Peyer's patch (tissue), 4 donors: ENCODE results near the gene RPTOR. TPM values are rescaled to one million over a fixed set of nuclear protein-coding genes. Genes with fewer than 3 reads are reported as not detected.

Experiments
- DNase-seq, 3 donors: peaks; one replicate each; pipeline ENCODE4 v3.0.0-alpha.2; 2017 to 2019
- H3K27ac ChIP-seq, 4 donors: fragments of 200-600 bp; sonication (generic); one replicate each; pipeline ENCODE4 v1.5.1; 2016 to 2019
- H3K27me3 ChIP-seq, 2 donors: fragments of 200-600 bp; sonication (generic); one replicate each; pipeline ENCODE4 v1.5.1; 2019
- H3K36me3 ChIP-seq, 3 donors: fragments of 200-600 bp; sonication (generic); one replicate each; pipeline ENCODE4 v1.5.1; 2016 to 2019
- H3K4me1 ChIP-seq, 4 donors: fragments of 200-600 bp; sonication (generic); one replicate each; pipeline ENCODE4 v1.5.1; 2016 to 2019
- H3K4me3 ChIP-seq, 4 donors: fragments of 200-600 bp; sonication (generic); 1 replicate in 3 of 4; 2 replicates in 1 of 4; pipeline ENCODE4 v1.5.1; 2016 to 2019; ENCODE audit warnings: mild to moderate bottlenecking in 1 of 4
- H3K9me3 ChIP-seq, 4 donors: fragments of 200-600 bp; sonication (generic); one replicate each; pipeline ENCODE4 v1.5.1; 2016 to 2019; ENCODE audit warnings: mild to moderate bottlenecking in 1 of 4
- CTCF ChIP-seq, 6 experiments: fragments of 450-650 bp in 4 of 6; fragments of 200-600 bp in 2 of 6; sonication (generic) in 1 of 6; IDR thresholded peaks; one replicate each; pipeline ENCODE4 v1.5.1; 2017 to 2019; ENCODE audit warnings: antibody characterized with exemption in 6 of 6, mild to moderate bottlenecking in 3 of 6, moderate library complexity in 1 of 6
- POLR2A ChIP-seq, 2 donors: fragments of 450-650 bp; IDR thresholded peaks; one replicate each; pipeline ENCODE4 v1.5.1; 2017; ENCODE audit warnings: antibody characterized with exemption in 2 of 2, mild to moderate bottlenecking in 2 of 2, moderate library complexity in 2 of 2
- total RNA-seq, 4 donors: library from RNA; depleted of rRNA; stranded (reverse); fragments of >200 nt; gene quantifications; one replicate each; pipeline ENCODE4 v1.1.0, GENCODE V29; 2016

Gene RPTOR
- total RNA-seq, 4 donors from 2014 or later = 42.4 to 73.6 (median 64.2) TPM

GRCh38 chr17:80868022-80868609, 323.5 kb downstream of the RPTOR start:
- no peak for DNase-seq
- no peaks in the 10 kb centered on the region for H3K4me1 ChIP-seq
- H3K27ac ChIP-seq = no peak overlapping the region
- peaks cover 0 to 2% (median 0%) of the 10 kb centered on the region in 3 donors for H3K36me3 ChIP-seq
- H3K4me3 ChIP-seq = no peak overlapping the region
- H3K9me3 ChIP-seq = no peaks in the 10 kb centered on the region
- H3K27me3 ChIP-seq = no peaks in the 10 kb centered on the region
- no peak for TF ChIP-seq CTCF (IDR thresholded peaks at IDR 0.05)
- TF ChIP-seq POLR2A (IDR thresholded peaks at IDR 0.05) = no peak

- no peak for DNase-seq
- no peak for TF ChIP-seq CTCF (IDR thresholded peaks at IDR 0.05)
- TF ChIP-seq POLR2A (IDR thresholded peaks at IDR 0.05) = no peak
- Histone ChIP-seq H3K27me3 (no peaks in the 10 kb centered on the region), H3K36me3 (no peaks in the 10 kb centered on the region), H3K9me3 (no peaks in the 10 kb centered on the region), H3K4me1 (no peaks in the 10 kb centered on the region), H3K4me3 (no peak overlapping the region), H3K27ac (no peak overlapping the region)
These were observed 325.0 kb downstream of the RPTOR start for GRCh38 chr17:80869481-80870145.

DNA sequence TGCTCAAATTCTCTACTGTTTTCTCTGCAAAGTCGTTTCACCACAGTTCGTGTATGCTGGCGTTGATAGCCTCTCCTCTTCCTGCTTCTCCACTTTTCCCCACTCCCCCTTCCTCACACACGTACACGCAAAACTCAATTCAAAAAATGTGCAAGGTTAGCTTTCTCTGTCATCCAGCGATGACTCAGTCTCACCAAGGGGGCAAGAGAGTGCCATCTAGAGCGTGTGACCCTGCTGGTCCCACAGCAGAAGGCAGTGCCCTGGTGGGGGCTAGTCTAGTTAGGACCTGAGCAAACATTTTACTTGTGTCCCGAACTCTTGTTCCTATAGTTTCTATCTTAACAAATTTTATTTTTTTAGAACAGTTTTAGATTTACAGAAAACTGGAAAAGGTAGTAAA, 325.8 kb downstream of the RPTOR start:
- DNase-seq = no peak

DNA sequence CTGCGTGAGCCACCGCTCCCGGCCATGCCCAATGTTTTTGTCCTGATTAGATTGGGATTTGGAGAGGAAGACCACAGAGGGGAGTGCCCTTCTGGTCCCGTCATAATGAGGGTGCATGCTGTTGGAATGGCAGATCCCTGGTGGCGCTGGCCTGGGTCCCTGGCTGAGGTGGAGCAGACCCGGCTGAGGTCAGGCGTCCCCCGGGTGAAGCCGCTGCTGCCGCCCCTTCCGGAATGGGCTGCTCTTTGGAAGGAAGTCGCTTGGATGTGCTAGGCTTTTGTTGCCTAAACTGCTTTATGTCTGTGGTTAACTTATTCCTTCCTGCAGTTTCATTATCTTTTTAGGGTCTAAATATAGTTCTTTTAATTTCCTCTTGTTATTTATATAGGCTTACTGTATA, 326.7 kb downstream of the RPTOR start:
- peak in 1 of 3 donors; percentile 38 for DNase-seq
- H3K4me1 ChIP-seq = no peaks in the 10 kb centered on the region
- H3K36me3 ChIP-seq = no peaks in the 10 kb centered on the region
- TF ChIP-seq CTCF (IDR thresholded peaks at IDR 0.05) = no peak
- no peak for TF ChIP-seq POLR2A (IDR thresholded peaks at IDR 0.05)
- H3K27me3 ChIP-seq = no peaks in the 10 kb centered on the region
- no peaks in the 10 kb centered on the region for H3K9me3 ChIP-seq
- no peak overlapping the region for H3K27ac ChIP-seq
- H3K4me3 ChIP-seq = no peak overlapping the region

More for the DNA sequence above, 325.8 kb downstream of the RPTOR start:
- Histone ChIP-seq H3K9me3 (no peaks in the 10 kb centered on the region), H3K27ac (no peak overlapping the region), H3K4me3 (no peak overlapping the region), H3K36me3 (no peaks in the 10 kb centered on the region), H3K4me1 (no peaks in the 10 kb centered on the region), H3K27me3 (no peaks in the 10 kb centered on the region)
- TF ChIP-seq POLR2A (IDR thresholded peaks at IDR 0.05) (no peak), CTCF (IDR thresholded peaks at IDR 0.05) (no peak)

GRCh38 chr17:80872001-80872500, 327.4 kb downstream of the RPTOR start:
- no peak overlapping the region for H3K27ac ChIP-seq
- no peaks in the 10 kb centered on the region for H3K36me3 ChIP-seq
- peaks cover 0 to 5% (median 0%) of the 10 kb centered on the region in 4 donors for H3K4me1 ChIP-seq
- DNase-seq = peak in 1 of 3 donors; percentile 23
- H3K9me3 ChIP-seq = no peaks in the 10 kb centered on the region
- H3K4me3 ChIP-seq = no peak overlapping the region
- TF ChIP-seq CTCF (IDR thresholded peaks at IDR 0.05) (no peak), POLR2A (IDR thresholded peaks at IDR 0.05) (no peak)
- no peaks in the 10 kb centered on the region for H3K27me3 ChIP-seq
